GM19395 (cell line): ENCODE measurements around the gene ANKRD29.
"Not testable (repeated sequence)": the region's sequence is repeated elsewhere in the genome, so short reads cannot be mapped to it uniquely, and the experiment has no call there.

Experiments used
- ATAC-seq: cut with Tn5 transposase; IDR thresholded peaks from one replicate; pipeline ENCODE4 v1.9.1; 2021; ENCODE audit warnings: mild to moderate bottlenecking, moderate library complexity; ENCODE audit not compliant: unreplicated experiment

Gene ANKRD29

DNA sequence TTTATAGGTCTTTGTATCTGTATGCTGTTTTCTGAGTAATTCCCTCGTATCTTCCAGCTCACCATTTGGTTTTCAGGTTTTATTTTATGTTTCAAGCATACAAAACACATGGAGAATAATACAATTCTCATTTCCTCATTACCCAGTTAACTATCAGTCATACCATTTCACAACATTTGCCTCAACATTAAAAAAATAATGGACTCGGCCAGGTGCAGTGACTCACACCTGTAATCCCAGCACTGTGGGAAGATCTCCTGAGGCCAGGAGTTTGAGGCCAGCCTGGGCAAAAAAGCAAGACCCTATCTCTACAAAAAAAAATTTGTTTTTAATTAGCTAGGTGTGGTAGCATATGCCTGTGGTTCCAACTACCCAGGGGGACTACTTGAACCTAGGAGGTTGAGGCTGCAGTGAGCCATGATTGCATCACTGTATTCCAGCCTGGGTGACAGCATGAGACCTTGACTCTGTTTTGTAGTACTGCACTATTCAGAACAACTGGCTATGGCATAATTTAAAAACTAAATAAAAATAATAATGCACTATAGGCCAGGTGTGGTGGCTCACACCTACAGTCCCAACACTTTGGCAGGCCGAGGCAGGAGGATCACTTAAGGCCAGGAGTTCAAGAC lies 96.7 kb downstream of the ANKRD29 start:
- no peak for ATAC-seq

DNA sequence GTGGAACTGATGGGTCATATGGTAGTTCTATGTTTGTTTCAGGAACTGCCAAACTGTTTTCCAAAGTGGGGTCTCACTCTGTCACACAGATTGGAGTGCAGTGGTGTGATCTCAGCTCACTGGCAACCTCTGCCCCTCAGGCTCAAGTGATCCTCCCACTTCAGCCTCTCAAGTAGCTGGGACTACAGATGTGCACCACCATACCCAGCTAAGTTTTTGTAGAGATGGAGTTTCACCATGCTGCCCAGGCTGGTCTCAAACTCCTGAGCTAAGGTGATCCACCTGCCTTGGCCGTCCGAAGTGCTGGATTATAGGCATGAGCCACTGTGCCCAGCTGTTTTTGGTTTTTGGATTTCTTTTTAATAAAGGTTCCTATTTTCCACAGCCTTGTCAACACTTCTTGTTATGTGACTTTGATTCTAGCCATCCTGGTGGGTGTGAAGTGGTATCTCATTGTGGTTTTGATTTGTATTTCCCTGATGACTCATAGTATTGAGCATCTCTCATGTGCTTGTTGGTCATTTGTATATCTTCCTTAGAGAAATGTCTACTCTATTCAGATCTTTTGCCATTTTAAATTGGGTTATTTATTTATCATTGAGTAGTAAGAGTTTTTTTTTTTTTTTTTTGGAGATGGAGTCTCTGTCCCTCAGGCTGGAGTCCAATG lies 99.2 kb downstream of the ANKRD29 start:
- ATAC-seq = no peak

DNA sequence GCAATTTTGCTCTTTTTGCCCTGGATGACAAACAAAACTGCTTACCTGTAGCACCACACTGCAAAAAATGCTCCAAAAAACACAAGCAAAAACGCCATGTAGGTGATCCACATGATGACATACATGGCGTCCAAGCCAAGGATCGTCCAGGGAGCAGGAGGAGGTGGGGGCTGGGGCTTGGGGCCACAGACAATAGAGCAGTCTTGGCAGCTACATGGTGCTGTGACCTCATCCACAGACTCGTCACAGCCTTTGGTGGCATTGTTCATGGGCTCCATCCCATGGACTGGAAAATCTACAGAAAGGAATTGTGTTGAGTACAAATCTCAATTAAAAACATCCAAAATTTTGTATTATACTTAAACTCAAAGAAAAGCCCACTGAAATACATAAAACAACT lies 102.5 kb downstream of the ANKRD29 start:
- ATAC-seq = no peak

DNA sequence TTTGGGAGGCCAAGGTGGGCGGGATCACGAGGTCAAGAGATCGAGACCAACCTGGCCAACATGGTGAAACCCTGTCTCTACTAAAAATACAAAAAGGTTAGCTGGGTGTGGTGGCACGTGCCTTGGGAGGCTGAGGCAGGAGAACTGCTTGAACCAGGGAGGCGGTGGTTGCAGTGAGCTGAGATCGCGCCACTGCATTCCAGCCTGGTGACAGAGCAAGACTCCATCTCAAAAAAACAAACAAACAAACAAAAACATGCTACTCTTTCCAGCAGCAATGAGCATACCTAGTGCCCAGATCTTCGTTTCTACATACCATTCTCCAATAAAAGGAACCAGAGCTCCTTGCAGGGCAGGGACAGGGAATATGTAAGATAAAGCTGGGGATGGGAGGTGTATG lies 105.2 kb downstream of the ANKRD29 start:
- ATAC-seq = not testable (repeated sequence)

DNA sequence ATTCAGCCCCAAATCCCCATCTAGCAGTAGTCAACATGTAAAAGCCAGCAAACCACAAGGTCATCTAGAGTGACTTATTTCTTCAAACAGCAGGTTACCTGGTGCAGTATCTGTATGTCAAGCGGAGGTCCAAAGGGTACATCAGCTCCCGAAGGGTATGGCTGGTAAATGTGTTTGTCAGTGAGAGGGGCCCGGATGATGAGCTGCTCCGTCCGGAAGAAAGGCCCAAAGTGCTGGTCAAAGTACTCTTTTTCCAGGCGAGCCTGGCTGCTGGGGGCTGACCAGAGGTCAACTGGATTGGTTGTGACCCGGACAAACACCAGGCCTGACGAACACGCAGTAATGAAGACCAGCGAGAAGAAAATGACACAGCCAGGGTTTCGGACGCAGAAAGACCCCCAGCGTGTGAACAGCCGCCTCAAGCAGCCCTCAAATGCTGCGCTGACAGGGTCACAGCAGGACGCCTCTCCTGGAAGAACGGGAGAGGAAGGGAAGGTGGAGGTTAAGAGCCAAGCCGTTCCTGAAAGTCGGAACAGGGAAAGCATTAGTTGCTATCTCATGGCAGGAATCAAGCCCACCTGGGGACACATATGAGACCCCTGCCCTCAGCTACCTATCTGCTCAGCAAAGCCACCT lies 106.4 kb downstream of the ANKRD29 start:
- no peak for ATAC-seq

- ATAC-seq = no peak
Observed at GRCh38 chr18:23553887-23554286, 108.8 kb downstream of the ANKRD29 start.

DNA sequence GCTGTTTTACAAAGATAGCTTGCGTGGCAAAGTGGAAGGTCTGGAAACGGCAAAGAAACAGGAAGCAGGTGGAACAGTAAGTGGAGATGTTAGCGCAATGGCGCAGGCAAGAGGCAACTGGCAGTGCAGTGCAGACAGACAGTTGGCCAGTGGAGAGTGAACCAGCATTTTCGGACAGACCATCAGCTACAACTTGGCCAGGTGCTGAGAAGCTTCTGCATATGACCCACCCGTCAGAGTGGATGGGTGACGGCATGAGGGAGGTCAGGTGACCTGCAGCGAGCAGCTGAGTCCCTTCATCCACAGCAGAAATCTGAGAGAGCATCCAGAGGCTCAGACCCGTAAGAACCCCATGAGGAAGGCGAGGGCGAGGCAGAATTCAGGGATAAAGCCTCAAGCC lies 110.2 kb downstream of the ANKRD29 start:
- no peak for ATAC-seq

DNA sequence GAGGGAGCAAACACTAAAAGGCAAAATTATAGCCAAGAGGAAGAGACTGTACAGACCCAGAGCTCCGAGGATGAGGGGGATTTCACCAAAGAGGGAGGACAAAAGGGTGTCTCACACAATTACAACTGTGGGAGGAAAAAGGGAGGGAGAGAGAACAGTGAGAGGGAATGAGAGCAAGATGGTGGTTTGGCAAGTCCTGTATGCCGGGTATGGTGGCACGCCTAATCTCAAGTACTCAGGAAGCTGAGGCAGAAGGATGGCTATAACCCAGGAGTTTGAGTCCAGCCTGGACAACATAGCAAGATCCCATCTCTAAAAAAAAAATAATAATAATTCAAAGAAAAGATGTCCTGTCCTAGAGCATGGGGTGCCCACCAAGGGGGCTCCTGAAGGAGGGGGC lies 110.7 kb downstream of the ANKRD29 start:
- ATAC-seq = no peak

GRCh38 chr18:23550898-23551297 lies 111.8 kb downstream of the ANKRD29 start:
- ATAC-seq = no peak
